Ovary (tissue), 9 donors: ENCODE measurements around the gene BTBD9. TPM values are rescaled to one million over a fixed set of nuclear protein-coding genes. Genes with fewer than 3 reads are reported as not detected.

Experiments used
- DNase-seq, 5 donors: peaks; one replicate each; pipeline ENCODE4 v3.0.0-alpha.2; 2019 to 2020
- H3K27ac ChIP-seq, 2 donors: fragments of 200-600 bp; one replicate each; pipeline versions ENCODE4 v1.5.1 to v1.8.0; 2019 to 2022
- H3K27me3 ChIP-seq: fragments of 200-600 bp; one replicate; pipeline ENCODE4 v1.8.0; 2022
- H3K36me3 ChIP-seq: fragments of 200-600 bp; sonication (generic); one replicate; pipeline ENCODE4 v1.5.1; 2019
- H3K4me1 ChIP-seq: one replicate; pipeline ENCODE4 v1.8.1; 2013; ENCODE audit warnings: mild to moderate bottlenecking, moderate library complexity; ENCODE audit not compliant: insufficient read depth
- H3K4me3 ChIP-seq: fragments of 200-600 bp; sonication (generic); one replicate; pipeline ENCODE4 v1.5.1; 2017
- H3K9me3 ChIP-seq, 2 donors: fragments of 200-600 bp in 1 of 2; sonication (generic) in 1 of 2; one replicate each; pipeline versions ENCODE4 v1.5.1 to v1.8.1; 2013 to 2019; ENCODE audit warnings: mild to moderate bottlenecking in 1 of 2, moderate library complexity in 1 of 2
- EP300 ChIP-seq: sonication (generic); formaldehyde crosslinking; IDR thresholded peaks from one replicate; pipeline ENCODE4 v1.6.1; 2017; ENCODE audit warnings: antibody characterized with exemption
- POLR2A ChIP-seq: fragments of 450-650 bp; IDR thresholded peaks from one replicate; pipeline ENCODE4 v1.6.1; 2017; ENCODE audit warnings: antibody characterized with exemption, mild to moderate bottlenecking, moderate library complexity
- WGBS, 3 donors: extraction: QIAGEN DNeasy Blood & Tissue Kit in 1 of 3; methylation state at CpG; one replicate each; pipeline versions ENCODE4 v1.1.5 to v1.1.7; 2013 to 2017; 5-methylcytosine and 5-hydroxymethylcytosine counted together
- intact Hi-C, 4 donors: fragments of 100-400 bp; cut with DNase I; formaldehyde crosslinking; loops; one replicate each; pipeline versions ENCODE4 v1.11.0 to v1.15.1; 2022 to 2023
- polyA plus RNA-seq, 2 donors: library from polyadenylated mRNA; stranded (reverse); fragments of 200-250 nt in 1 of 2; fragments of 350-450 nt in 1 of 2; fragmentation: Illumina TruSeq in 1 of 2; extraction: RNeasy Lipid Tissue Mini Kit (QIAGEN cat#74804) in 1 of 2; gene quantifications; one replicate each; pipeline ENCODE4 v1.2.3, GENCODE V29; 2013 to 2014
- total RNA-seq, 7 donors: library from RNA; depleted of rRNA in 2 of 7; stranded (reverse); fragments of >200 nt in 2 of 7; fragmentation: NEBNext Ultra II Directional in 3 of 7; extraction: Animal tissue kit (Norgen Biotek cat#: 25700) in 3 of 7; gene quantifications; one replicate each; pipeline versions ENCODE4 v1.1.0 to v1.2.4, GENCODE V29; 2016 to 2023
- TF ChIP-seq, protein P1 (sequence below), 3 donors: fragments of 450-650 bp in 2 of 3; fragments of 200-600 bp in 1 of 3; IDR thresholded peaks; one replicate each; pipeline versions ENCODE4 v1.5.1 to v1.8.0; 2016 to 2022; ENCODE audit warnings: antibody characterized with exemption in 3 of 3, mild to moderate bottlenecking in 1 of 3
- donor health status: DM: no; HTN: no; CAD: no; lungs with moderate emphysema.
- donor health status: DM: no; HTN: no; CAD: no.
- donor health status: Bipolar disorder and iron deficiency.
- donor health status: DM: yes; HTN: yes; CAD: no.
- donor health status: DM: no; HTN: no; CAD: no.
- donor health status: DM: yes; HTN: yes; CAD: no.

Gene BTBD9
- total and polyA plus RNA-seq, 9 donors = 7.2 to 28.8 (median 21.0) TPM

- H3K36me3 ChIP-seq = no peaks in the 10 kb centered on the region
- DNase-seq = no peak
- no peaks in the 10 kb centered on the region for H3K27me3 ChIP-seq
- intact Hi-C loops = no loop called here
- TF ChIP-seq, protein P1, sequence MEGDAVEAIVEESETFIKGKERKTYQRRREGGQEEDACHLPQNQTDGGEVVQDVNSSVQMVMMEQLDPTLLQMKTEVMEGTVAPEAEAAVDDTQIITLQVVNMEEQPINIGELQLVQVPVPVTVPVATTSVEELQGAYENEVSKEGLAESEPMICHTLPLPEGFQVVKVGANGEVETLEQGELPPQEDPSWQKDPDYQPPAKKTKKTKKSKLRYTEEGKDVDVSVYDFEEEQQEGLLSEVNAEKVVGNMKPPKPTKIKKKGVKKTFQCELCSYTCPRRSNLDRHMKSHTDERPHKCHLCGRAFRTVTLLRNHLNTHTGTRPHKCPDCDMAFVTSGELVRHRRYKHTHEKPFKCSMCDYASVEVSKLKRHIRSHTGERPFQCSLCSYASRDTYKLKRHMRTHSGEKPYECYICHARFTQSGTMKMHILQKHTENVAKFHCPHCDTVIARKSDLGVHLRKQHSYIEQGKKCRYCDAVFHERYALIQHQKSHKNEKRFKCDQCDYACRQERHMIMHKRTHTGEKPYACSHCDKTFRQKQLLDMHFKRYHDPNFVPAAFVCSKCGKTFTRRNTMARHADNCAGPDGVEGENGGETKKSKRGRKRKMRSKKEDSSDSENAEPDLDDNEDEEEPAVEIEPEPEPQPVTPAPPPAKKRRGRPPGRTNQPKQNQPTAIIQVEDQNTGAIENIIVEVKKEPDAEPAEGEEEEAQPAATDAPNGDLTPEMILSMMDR (IDR thresholded peaks at IDR 0.05) = no peak
- TF ChIP-seq POLR2A (no peak), EP300 (no peak)
- H3K27ac ChIP-seq = no peak overlapping the region
- no peak overlapping the region for H3K4me3 ChIP-seq
- 87 to 90% (median 90%) methylated on average over 4 of the region's 4 CpGs for WGBS, 3 donors
- H3K4me1 ChIP-seq = peaks cover 1% of the 10 kb centered on the region
- H3K9me3 ChIP-seq = no peaks in the 10 kb centered on the region
Observed at GRCh38 chr6:38284802-38285394, 354.8 kb downstream of the BTBD9 start.

- no peak overlapping the region for H3K4me3 ChIP-seq
- no peaks in the 10 kb centered on the region for H3K9me3 ChIP-seq
- no peaks in the 10 kb centered on the region for H3K36me3 ChIP-seq
- no peak overlapping the region for H3K27ac ChIP-seq
- peaks cover 1% of the 10 kb centered on the region for H3K4me1 ChIP-seq
- 87 to 97% (median 94%) methylated on average over 4 of the region's 4 CpGs for WGBS, 3 donors
- no peak for TF ChIP-seq POLR2A
- TF ChIP-seq, protein P1 (IDR thresholded peaks at IDR 0.05) = no peak
- no peak for TF ChIP-seq EP300
- no peak for DNase-seq
- intact Hi-C loops = no loop called here
- H3K27me3 ChIP-seq = no peaks in the 10 kb centered on the region
Observed at GRCh38 chr6:38283734-38284362, 355.9 kb downstream of the BTBD9 start.

DNA sequence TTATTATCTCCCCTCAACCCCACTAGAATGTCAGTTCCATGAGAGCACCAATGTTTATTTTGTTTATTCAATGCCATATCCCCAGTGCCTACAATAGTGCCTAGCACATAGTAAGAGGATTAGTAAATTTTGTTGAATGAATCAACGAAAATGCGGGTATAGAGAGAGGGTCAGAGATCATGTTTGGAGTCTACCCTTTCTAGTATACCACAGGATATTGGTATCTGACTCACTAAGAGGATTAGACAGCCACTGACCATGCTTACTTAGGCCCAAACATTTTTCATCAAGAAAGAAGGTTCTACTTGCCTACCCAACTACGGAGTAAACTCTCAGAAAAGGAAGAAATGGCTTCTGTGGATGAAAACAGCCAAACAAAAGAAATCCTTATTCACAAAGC is 356.8 kb downstream of the BTBD9 start:
- no peaks in the 10 kb centered on the region for H3K9me3 ChIP-seq
- intact Hi-C loops = no loop called here
- TF ChIP-seq EP300 (no peak), POLR2A (no peak)
- TF ChIP-seq, protein P1 (IDR thresholded peaks at IDR 0.05) = no peak
- 97 to 100% (median 99%) methylated on average over 3 of the region's 3 CpGs for WGBS, 3 donors
- DNase-seq = no peak
- H3K36me3 ChIP-seq = no peaks in the 10 kb centered on the region
- peaks cover 1% of the 10 kb centered on the region for H3K4me1 ChIP-seq
- no peak overlapping the region for H3K4me3 ChIP-seq
- no peak overlapping the region for H3K27ac ChIP-seq
- no peaks in the 10 kb centered on the region for H3K27me3 ChIP-seq

- Histone ChIP-seq H3K4me3 (no peak overlapping the region), H3K36me3 (no peaks in the 10 kb centered on the region), H3K27me3 (no peaks in the 10 kb centered on the region), H3K9me3 (no peaks in the 10 kb centered on the region), H3K4me1 (peaks cover 1% of the 10 kb centered on the region), H3K27ac (no peak overlapping the region)
- no peak for DNase-seq
- TF ChIP-seq EP300 = no peak
- TF ChIP-seq POLR2A = no peak
- TF ChIP-seq, protein P1 (IDR thresholded peaks at IDR 0.05) = no peak
- intact Hi-C loops = no loop called here
- WGBS, 3 donors = 15 to 27% (median 20%) methylated on average over 2 of the region's 2 CpGs
Observed at GRCh38 chr6:38281126-38281525, 358.6 kb downstream of the BTBD9 start.
